PC-3 (cell line): ENCODE results near the gene CDCP1. TPM values are rescaled to one million over a fixed set of nuclear protein-coding genes. Genes with fewer than 3 reads are reported as not detected.

Source experiments
- ATAC-seq: fragments of 200-7000 bp; cut with Tn5 transposase; 2 replicates; pipeline ENCODE4 v1.9.1; 2020; ENCODE audit warnings: mild to moderate bottlenecking, moderate library complexity
- BruUV-seq: library from RNA; stranded (reverse); fragments of 400-500 nt; replicated peaks from 2 replicates; lab custom pipeline; 2021; lab: Mats Ljungman, UMichigan
- CTCF ChIA-PET: fragments of 300-600 bp; sonication (Branson Sonifier 250); formaldehyde crosslinking; loops from one replicate; lab custom pipeline; 2022; ENCODE audit warnings: antibody characterized with exemption; lab: Charles Lee
- POLR2A ChIA-PET: fragments of 300-600 bp; sonication (Branson Sonifier 250); formaldehyde crosslinking; loops from one replicate; lab custom pipeline; 2022; ENCODE audit warnings: antibody characterized with exemption; ENCODE audit not compliant: unreplicated experiment; lab: Charles Lee
- DNase-seq: peaks from one replicate; pipeline ENCODE4 v3.0.0-alpha.2; 2015
- H2AFZ ChIP-seq: fragments of 300-600 bp; sonication (generic); 2 replicates; pipeline ENCODE4 v1.6.0; 2016; ENCODE audit warnings: antibody characterized with exemption, low read length
- H3F3A ChIP-seq: fragments of 300-600 bp; sonication (generic); one replicate; pipeline ENCODE4 v1.6.0; 2017; ENCODE audit warnings: antibody characterized with exemption, low read length, control low read depth, mild to moderate bottlenecking; ENCODE audit not compliant: unreplicated experiment
- H3K27ac ChIP-seq: fragments of 300-600 bp; sonication (generic); 2 replicates; pipeline ENCODE4 v1.5.1; 2016; ENCODE audit warnings: mild to moderate bottlenecking, low read length
- H3K27me3 ChIP-seq: fragments of 300-600 bp; sonication (generic); 2 replicates; pipeline ENCODE4 v1.6.1; 2016; ENCODE audit warnings: low read length, mixed read lengths
- H3K36me3 ChIP-seq: fragments of 300-600 bp; sonication (generic); 2 replicates; pipeline ENCODE4 v1.6.1; 2016; ENCODE audit warnings: low read depth, mixed run types, low read length, mixed read lengths
- H3K4me1 ChIP-seq: fragments of 300-600 bp; sonication (generic); 2 replicates; pipeline ENCODE4 v1.5.1; 2016; ENCODE audit warnings: low read length; ENCODE audit not compliant: insufficient read depth
- H3K4me2 ChIP-seq: fragments of 300-600 bp; sonication (generic); 2 replicates; pipeline ENCODE4 v1.6.0; 2016; ENCODE audit warnings: low read length
- H3K4me3 ChIP-seq: fragments of 300-600 bp; sonication (generic); 2 replicates; pipeline ENCODE4 v1.5.1; 2016; ENCODE audit warnings: mild to moderate bottlenecking, low read length, mixed read lengths
- H3K79me2 ChIP-seq: fragments of 300-600 bp; sonication (generic); 2 replicates; pipeline ENCODE4 v1.6.1; 2017; ENCODE audit warnings: low read length, mixed read lengths
- H3K9ac ChIP-seq: fragments of 300-600 bp; sonication (generic); 2 replicates; pipeline ENCODE4 v1.6.0; 2016; ENCODE audit warnings: mild to moderate bottlenecking, low read length
- H3K9me2 ChIP-seq: fragments of 300-600 bp; sonication (generic); replicated peaks from 2 replicates; pipeline ENCODE4 v1.6.1; 2016; ENCODE audit warnings: mixed run types, low read length, mixed read lengths
- H3K9me3 ChIP-seq: fragments of 300-600 bp; sonication (generic); 2 replicates; pipeline ENCODE4 v1.6.1; 2016; ENCODE audit warnings: low read length, mixed read lengths
- H4K20me1 ChIP-seq: fragments of 300-600 bp; sonication (generic); 2 replicates; pipeline ENCODE4 v1.6.1; 2016; ENCODE audit warnings: low read length, mixed read lengths
- EZH2 ChIP-seq: fragments of 300-600 bp; sonication (generic); IDR thresholded peaks from one replicate; pipeline ENCODE4 v1.6.1; 2017; ENCODE audit warnings: antibody characterized with exemption, mild to moderate bottlenecking, low read length; ENCODE audit not compliant: unreplicated experiment
- EZH2phosphoT487 ChIP-seq: fragments of 300-600 bp; sonication (generic); IDR thresholded peaks from 2 replicates; pipeline ENCODE4 v1.6.1; 2018; ENCODE audit warnings: mild to moderate bottlenecking, antibody characterized with exemption, low read length, borderline replicate concordance
- intact Hi-C: fragments of 100-400 bp; cut with micrococcal nuclease; formaldehyde crosslinking; loops from 2 replicates; pipeline ENCODE4 v1.9.0; 2023
- total RNA-seq: library from RNA; depleted of rRNA; stranded (reverse); fragments of >200 nt; gene quantifications from 2 replicates; pipeline ENCODE4 v1.2.3, GENCODE V29; 2014
- TF ChIP-seq, protein P1 (sequence below): fragments of 300-600 bp; sonication (generic); conservative IDR thresholded peaks from 2 replicates; pipeline ENCODE4 v1.5.1; 2017; ENCODE audit warnings: antibody characterized with exemption, low read depth, mild to moderate bottlenecking, low read length

The CDCP1 gene
- total RNA-seq, 1 experiment from 2014 or later: 120 TPM

DNA sequence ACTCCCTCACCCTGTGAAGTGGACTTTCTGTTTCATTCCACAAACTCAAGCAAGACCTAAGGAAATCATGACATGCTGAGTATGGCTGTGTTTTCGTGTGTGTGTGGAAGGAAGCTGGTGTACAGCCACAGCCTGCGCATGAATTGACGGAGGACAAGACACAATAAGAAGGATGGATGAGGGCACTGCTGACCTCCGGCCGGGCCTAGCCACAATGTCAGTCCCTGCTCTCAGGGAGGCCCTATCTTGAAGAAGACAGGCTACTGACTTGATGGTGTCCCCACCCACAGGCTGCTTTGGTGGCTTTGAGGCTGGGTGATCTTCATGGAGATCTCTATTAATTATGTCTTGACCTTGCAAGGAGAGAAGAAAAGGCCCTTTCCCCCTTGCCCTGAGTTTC lies 39.3 kb upstream of the CDCP1 start:
- Histone ChIP-seq H3F3A (no peaks in the 10 kb centered on the region), H3K9me2 (no peaks in the 10 kb centered on the region), H3K79me2 (no peaks in the 10 kb centered on the region), H3K27me3 (no peaks in the 10 kb centered on the region), H3K36me3 (no peaks in the 10 kb centered on the region), H2AFZ (no peak overlapping the region), H3K4me1 (peaks cover 20% of the 10 kb centered on the region), H3K27ac (no peak overlapping the region), H3K9me3 (no peaks in the 10 kb centered on the region), H3K9ac (no peak overlapping the region), H3K4me2 (no peak overlapping the region), H4K20me1 (no peaks in the 10 kb centered on the region), H3K4me3 (no peak overlapping the region)
- TF ChIP-seq, protein P1, sequence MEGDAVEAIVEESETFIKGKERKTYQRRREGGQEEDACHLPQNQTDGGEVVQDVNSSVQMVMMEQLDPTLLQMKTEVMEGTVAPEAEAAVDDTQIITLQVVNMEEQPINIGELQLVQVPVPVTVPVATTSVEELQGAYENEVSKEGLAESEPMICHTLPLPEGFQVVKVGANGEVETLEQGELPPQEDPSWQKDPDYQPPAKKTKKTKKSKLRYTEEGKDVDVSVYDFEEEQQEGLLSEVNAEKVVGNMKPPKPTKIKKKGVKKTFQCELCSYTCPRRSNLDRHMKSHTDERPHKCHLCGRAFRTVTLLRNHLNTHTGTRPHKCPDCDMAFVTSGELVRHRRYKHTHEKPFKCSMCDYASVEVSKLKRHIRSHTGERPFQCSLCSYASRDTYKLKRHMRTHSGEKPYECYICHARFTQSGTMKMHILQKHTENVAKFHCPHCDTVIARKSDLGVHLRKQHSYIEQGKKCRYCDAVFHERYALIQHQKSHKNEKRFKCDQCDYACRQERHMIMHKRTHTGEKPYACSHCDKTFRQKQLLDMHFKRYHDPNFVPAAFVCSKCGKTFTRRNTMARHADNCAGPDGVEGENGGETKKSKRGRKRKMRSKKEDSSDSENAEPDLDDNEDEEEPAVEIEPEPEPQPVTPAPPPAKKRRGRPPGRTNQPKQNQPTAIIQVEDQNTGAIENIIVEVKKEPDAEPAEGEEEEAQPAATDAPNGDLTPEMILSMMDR: no peak
- no peak for TF ChIP-seq EZH2phosphoT487
- no peak for TF ChIP-seq EZH2
- ATAC-seq: no peak
- BruUV-seq: no TSS peak
- intact Hi-C loops: no loop called here
- ChIA-PET CTCF (no interaction called here), POLR2A (no interaction called here)
- no peak for DNase-seq

DNA sequence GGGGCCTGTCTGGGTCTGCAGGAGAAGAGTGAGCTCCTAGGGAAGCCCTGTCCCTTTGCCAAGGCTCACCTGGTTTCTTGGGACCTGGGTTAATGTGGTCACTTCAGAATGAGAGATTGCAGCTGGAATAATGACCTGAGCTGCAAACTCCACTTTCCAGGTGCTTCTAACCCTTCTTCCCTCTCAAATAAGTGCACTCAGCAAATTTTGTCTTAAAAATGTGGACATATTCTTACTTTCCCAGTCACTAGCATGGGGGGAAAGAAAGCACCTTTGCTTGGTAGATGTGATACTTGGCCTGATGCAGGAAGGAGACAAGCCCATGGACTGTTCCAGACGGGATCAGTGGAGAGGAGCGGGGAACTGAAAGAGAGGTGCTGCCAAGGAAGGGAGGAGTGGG lies 38.9 kb upstream of the CDCP1 start:
- Histone ChIP-seq H3K9me2 (no peaks in the 10 kb centered on the region), H3K4me1 (peaks cover 20% of the 10 kb centered on the region), H3K79me2 (no peaks in the 10 kb centered on the region), H3K27me3 (no peaks in the 10 kb centered on the region), H2AFZ (no peak overlapping the region), H4K20me1 (no peaks in the 10 kb centered on the region), H3K9ac (no peak overlapping the region), H3K36me3 (no peaks in the 10 kb centered on the region), H3K4me3 (no peak overlapping the region), H3F3A (no peaks in the 10 kb centered on the region), H3K4me2 (no peak overlapping the region), H3K9me3 (no peaks in the 10 kb centered on the region), H3K27ac (no peak overlapping the region)
- intact Hi-C loops: no loop called here
- TF ChIP-seq EZH2phosphoT487: no peak
- TF ChIP-seq, protein P1: no peak
- TF ChIP-seq EZH2: no peak
- no peak for DNase-seq
- no peak for ATAC-seq
- ChIA-PET POLR2A (no interaction called here), CTCF (interaction anchor here (0.7 kb wide), 1 partner anchor 77 kb away, joined by 3 read pairs; no protein-coding TSS in a partner anchor)
- no TSS peak for BruUV-seq

DNA sequence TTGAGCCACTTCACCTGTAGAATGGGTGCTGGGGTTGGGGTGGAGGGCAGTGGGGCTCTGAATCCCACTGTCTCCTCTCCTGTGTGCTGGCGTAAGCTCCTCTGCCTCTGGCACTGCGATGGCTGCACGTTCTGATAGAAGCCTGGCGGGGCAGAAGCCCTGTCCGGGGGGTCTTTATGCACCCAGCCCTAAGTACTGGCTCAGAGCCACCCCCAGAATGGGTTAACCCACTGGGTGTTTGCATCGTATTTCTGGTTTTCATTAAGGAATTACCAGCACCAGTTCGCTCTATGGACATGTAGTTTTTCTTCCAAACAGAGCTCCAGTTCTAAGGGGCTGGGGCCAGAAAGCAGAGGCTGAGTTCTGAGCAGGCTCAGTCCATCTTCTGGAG lies 37.7 kb upstream of the CDCP1 start:
- Histone ChIP-seq H3F3A (no peaks in the 10 kb centered on the region), H4K20me1 (no peaks in the 10 kb centered on the region), H3K4me1 (peaks cover 17% of the 10 kb centered on the region), H3K9me2 (no peaks in the 10 kb centered on the region), H3K4me2 (no peak overlapping the region), H3K9ac (0 out of 2 replicates have a peak overlapping the region, but pooled peaks have one; percentile 6), H3K27me3 (no peaks in the 10 kb centered on the region), H3K36me3 (no peaks in the 10 kb centered on the region), H3K9me3 (no peaks in the 10 kb centered on the region), H3K27ac (peak overlapping the region; percentile 70), H3K4me3 (no peak overlapping the region), H2AFZ (no peak overlapping the region), H3K79me2 (no peaks in the 10 kb centered on the region)
- no peak for DNase-seq
- no peak for ATAC-seq
- ChIA-PET POLR2A (interaction anchor here (0.6 to 1.1 kb wide), 2 partner anchors 24 to 296 kb away, joined by 4 to 6 read pairs; no protein-coding TSS in a partner anchor), CTCF (interaction anchor here (0.5 to 0.7 kb wide), 2 partner anchors 26 to 483 kb away, joined by 3 read pairs; no protein-coding TSS in a partner anchor)
- TF ChIP-seq EZH2 (no peak), EZH2phosphoT487 (no peak)
- TF ChIP-seq, protein P1: no peak
- no TSS peak for BruUV-seq
- intact Hi-C loops: no loop called here
